ENCODE measurements around the gene G6PC3.
"Not testable (repeated sequence)": the region's sequence is repeated elsewhere in the genome, so short reads cannot be mapped to it uniquely, and the experiment has no call there.

The G6PC3 gene

DNA sequence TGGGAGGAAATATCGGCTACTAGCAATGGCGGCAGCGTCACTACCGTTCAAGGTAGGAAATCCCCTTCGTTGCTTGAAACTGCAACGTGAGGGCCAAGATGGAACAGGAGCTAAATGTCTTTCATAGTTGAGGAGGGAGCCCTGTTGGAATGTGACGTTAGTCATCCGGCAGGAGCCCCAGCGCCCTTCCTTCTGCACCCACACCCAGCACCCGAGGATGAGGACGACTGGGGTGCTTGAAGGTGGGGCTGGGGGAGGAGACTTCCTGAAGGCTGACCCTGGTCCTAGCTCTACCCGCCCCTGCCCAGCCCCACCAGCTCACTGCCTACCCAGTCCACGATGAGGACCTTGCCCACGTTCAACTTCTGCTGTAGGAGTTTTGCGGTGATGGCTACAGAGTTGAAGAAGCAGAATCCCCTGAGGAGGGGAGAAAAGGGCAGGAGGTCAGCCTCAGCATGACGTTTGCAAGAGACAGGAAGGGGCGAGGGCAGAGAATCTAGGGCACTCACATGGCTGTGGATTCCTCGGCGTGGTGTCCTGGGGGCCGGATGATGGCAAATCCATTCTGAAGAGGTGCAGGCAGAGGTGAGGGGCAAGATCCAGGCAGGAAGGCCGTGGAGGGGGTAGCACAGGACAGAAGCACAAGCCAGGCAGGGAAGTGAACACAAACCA, 11.9 kb downstream of the G6PC3 start:
- no peak for DNase-seq (ENCODE audit: low spot score)

DNA sequence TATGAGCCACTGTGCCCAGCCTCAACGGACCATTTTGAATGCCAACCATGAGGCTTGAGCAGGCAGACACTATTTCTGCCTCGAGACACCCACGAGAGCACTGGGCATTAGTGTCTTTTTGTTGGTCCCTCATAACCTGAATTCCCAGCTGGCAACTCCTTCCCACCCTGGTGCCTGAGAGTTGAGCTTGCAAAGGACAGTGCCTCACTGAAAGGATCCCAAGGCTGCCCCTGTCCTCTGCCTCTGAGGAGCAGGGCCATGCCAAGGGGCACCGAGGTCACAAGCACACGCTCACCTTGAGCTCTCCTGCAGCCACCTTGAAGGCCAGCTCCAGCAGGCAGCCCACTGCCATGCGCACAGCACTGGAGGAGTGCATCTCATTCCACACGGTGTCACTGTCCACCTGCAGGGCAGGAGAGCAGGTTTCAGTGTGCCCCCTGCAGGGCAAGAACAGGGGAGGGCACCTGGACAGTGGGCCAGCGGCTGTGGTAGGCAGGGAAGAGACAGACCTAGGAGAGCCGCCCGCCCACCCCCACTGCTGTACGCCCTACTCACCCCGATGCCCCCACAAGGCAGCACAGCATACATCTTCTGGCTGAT, 12.8 kb downstream of the G6PC3 start:
- DNase-seq (ENCODE audit: low spot score) = no peak

DNA sequence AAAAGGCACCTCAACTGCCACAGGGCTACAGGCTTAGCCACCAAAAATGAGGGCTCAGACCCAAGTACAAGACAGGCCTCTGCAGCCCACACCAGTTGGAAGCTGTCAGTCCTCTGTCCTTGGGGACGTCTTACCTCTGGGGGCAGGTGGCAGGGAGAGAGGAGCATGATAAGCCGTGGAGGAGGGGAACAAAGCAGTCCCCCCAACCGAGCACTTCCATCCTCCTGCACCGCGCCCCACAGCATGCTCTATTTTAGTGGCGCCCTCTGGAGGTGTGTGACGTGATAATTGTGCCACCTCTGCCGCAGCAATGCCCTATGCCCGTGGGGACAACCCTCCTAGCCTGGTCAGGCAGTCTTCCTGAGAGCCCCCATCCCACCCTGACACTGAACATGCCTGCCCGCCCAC, 13.6 kb downstream of the G6PC3 start:
- DNase-seq (ENCODE audit: low spot score) = no peak

DNA sequence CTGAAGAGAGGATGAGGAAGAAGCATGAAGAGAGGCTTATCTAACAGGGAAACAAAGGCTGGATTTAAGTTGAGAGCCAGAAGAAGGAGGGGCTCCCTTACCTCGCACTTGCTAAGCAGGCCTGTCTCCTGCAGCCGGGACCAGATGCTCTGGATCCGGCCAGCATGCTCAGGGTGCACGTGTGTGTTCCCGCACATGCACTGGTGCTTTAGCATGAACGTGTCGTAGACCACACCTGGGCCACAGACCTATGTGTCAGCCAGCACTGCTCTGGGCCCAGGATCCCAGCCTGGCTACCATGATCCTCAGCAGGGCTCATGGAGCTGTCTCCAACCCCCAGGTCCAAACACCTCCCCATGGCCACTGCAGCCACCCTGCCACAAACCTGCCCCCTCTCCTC, 14.4 kb downstream of the G6PC3 start:
- DNase-seq (ENCODE audit: low spot score) = no peak

DNA sequence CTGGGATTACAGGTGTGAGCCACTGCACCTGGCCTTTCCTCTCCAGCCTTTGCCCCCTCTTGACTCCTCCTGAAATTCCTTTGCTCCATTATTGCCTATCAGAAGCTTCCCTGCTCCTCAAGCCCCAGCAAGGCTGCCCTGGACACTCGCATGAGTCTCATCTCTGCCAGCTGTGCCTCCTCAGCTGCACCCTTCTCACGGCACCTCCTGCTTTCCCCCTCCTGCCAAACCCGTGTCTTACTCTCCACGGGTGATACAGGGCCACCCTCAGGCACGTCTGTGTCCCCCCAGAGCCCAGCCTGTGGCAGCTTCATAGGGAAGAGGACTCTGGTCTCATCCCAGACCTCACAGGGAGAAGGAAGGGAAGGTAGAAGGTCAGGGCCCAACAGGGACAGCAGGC, 15.4 kb downstream of the G6PC3 start:
- DNase-seq (ENCODE audit: low spot score) = no peak

DNA sequence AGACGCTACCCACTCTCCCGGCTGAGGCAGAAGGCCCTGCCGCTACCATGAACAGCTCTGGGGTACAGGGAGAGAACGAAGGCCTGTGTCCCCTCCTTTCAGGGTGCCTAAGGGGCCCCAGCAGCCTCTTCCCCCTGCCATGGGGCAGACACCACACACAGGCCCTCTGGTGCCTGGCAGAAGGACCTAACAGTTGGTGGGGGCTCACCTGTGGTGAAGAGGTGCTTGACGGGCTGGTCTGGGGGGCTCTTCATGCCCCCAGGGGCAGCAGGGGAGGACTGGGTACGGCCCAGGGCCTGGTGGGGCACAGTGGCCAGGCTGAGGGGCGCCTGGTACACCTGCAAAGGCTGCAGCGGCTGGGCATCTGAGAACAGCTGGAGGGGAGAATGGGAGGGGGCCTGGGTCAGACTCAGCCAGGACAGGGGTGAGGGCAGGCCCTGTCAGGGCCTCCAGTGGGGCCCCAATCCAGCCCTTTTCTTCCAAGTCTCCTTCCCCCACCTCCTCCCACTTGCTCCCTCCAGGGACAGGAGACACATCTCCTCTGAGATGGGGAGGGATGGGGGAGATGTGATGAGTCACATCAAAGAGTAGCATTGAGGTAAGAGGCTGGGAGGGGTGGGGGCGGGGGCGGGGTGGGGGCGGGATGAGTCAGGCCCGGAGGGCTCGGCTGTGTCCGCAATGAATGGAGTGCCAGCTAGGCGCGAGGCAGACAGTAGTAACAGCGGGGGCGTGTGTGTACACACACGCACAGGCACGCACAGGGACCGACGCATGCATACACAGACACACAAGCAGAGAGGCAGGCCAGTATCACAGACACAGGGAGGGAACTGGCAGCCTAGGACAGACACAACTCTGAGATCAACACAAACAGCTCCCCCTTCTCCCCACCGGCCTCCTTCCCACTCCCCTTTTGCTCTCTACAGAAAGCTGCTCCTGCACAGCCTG, 16.1 kb downstream of the G6PC3 start:
- DNase-seq (ENCODE audit: low spot score) = no peak

DNA sequence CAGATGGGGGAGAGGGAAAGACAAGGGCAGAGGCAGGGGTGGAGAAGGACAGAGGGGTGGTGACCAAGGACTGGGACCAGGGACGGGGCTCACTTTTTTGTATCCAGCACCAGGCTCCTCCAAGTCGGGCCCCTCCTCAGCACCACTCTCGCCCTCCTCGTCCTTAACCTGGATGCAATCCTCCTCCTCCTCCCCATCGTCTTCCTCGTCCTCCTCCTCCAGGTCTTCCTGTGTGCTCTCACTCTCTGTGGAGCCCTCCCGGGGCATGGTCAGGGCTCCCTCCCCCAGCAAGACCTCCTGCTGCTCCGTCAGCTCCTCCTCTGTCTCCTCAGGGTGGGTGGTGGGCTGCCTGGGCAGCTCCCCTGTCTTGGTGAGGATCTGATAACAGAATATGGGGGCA, 16.8 kb downstream of the G6PC3 start:
- DNase-seq (ENCODE audit: low spot score) = no peak

DNA sequence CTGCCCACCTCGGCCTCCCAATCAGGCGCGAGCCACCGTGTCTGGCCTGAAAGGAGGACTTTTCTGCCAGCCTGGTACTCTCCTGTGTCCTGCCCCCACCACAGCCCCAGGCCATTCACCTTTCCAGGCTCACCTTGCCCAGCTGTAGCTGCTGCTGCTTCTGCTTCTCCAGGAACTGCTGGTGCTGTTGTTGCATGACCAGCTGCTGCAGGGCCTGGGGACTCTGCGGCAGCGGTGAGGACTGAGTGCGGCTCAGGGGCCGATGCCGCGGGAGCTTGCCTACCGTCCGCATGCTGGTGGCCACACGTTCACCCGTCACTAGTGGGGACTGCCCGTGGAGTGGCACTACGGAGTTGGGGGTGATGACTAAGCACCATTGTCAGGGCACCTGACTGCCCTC, 17.7 kb downstream of the G6PC3 start:
- no peak for DNase-seq (ENCODE audit: low spot score)

DNA sequence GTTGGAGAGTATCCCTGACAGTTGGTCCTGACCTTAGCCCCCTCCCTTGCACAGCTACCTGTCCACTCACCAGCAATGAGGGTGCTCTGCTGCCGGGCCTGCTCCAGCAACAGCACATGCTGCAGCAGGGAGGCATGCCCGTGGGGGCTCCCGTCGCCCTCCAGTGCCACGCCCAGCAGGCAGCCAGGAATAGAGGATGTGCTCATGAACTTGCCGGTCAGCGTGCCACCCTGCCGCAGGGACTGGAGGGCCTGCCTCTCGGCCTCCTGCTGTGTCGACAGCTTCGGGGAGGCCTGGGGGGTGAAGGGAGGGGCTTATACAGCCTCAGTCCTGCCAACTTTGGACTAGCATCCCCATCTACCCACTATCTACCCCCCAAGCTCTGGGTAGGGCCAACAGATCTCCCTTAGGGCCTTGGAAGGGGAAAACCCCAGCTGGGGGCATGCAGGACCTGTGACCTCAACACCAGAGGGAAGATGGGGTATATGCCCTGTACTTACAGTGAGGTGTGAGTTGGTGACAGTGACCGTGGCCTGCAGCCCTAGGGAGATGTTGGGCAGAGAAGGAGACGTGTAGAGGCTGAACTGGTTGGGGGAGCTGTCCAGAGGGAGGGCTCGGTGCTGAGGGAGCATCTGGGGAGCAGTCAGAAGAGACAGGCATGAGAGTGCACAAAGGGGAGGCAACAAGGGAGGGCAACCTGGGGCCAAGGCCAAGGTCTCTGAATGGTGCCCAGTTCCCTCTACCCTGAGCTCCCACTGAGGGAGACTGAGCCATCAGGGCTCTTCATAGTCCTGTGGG, 20.9 kb downstream of the G6PC3 start:
- DNase-seq (ENCODE audit: low spot score) = no peak

DNA sequence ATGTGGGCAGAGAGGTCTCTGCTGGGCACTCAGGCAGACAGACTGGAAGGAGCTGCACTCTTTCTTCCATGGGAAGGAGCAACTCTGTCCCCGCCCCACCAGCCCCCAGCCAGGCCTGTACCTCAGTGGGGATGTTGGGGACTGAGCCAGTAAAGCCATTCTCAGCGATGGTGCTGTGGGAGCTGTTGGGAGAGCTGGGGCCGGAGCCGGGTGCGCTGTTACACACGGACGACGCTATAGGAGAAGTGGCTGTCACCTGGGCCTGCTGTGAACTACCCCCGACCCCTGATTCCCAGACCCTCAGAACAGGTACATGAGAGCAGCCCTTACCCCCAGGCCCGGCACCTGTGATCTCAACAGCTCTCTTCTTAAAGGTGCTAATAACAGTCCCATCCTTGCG, 21.5 kb downstream of the G6PC3 start:
- no peak for DNase-seq (ENCODE audit: low spot score)

DNA sequence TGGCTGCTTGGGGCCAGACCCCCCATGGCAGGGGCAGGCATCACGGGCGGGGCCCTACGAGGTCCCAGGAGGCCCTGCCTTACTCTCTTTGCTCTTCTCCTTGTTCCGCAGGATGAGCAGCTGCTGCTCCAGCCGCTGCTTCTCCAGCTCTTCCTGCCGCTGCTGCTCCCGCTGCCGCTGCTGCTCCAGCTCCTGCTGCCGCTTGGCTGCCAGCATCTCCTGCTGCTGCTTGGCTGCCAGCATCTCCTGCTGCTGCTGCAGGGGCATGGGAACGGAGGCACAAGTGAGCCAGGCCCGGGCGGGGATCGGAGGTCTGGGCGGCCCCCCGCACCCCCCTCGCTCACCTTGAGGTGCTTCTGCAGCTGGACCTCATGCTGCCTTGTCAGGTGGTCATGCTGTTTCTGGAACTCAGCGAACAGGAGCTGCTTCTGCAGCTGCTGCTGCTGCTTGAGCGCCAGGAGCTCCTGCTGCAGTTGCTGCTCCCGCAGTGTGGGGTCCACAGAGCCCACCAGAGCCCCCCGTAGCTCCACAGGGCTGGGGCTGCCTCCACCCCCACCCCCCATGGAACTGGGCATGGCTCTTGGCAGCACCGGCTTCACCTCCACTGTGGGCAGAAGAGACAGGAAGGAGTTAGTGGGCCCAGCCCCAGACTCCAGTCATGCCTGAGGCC, 22.8 kb downstream of the G6PC3 start:
- no peak for DNase-seq (ENCODE audit: low spot score)

DNA sequence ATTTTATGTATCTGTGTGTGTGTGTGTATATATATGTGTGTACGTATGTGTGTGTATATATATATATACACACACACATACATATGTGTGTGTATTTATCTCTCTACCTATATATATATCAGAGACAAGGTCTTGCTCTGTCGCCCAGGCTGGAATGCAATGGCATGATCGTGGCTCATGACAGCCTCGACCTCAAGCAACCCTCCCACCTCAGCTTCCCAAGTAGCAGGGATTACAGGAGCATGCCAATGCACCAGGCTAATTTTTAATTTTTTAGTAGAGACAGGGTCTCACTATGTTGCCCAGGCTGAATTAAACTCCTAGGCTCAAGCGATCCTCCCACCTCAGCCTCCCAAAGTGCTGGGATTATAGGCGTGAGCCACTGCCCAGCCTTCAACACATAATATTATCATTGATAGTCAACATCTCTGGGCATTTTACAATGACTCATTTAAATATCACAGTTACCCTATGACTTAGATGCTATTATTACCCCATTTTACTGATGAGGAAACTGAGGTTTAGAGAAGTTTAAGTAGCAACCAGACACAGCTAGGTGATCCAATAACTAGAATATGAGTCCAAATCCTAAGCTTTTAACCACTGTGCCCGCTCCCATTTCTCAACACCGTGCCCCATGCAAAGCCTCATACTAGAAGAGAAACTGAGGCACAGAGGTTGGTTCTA, 24.3 kb downstream of the G6PC3 start:
- no peak for DNase-seq (ENCODE audit: low spot score)

DNA sequence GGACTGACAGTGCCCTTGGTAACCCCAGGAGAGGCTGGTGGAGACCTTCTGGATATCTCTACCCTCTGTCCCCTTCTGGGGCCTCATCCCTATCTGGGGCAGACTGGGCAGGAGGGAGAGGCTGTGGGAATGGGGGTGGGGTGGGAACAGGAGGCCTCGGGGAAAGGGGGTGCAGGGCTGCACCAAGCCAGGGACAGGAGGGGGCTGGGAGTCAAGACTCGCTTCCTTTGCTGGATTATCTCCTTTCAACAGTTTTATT, 24.8 kb downstream of the G6PC3 start:
- no peak for DNase-seq (ENCODE audit: low spot score)

DNA sequence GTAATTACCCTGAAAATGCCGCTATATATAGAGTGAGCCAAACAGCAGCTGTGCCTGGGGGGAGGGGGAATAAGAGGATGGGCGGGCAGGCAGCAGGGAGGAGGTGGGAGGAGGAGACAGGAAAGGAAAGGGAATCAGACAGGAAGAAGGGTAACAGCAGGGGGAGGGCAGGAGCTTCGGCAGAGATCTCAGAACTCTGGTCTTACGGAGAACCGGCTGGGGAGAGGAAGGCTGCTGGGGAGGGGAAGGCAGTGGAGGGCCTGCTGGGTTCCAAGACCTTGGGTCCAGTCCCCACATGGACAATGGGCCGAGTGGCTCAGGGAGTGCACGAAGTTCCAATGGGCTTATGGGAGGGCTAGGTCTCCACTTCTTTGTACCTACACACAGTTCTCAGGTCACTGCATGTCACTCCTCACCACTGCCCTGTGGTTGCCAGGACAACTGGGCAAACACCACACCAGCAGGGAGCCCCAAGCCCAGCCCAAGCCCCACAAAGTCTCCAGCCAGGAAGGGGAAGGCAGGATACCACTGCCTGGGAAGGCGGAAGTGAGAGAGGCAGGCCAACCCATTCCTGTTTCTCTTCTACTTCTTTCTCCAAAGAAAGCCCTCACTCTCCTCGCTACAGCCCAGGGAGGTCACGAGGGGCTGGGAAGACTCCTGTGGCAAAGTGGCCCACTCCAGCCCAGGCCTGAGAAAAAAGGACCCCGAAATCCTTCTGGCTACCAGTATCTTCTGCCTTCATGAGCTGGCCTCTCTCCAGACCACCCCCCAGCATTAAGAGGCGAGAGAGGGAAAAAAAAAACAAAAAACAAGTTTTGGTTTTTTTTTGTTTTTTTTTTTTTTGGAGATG, 25.3 kb downstream of the G6PC3 start:
- DNase-seq (ENCODE audit: low spot score) = peak; percentile 69

DNA sequence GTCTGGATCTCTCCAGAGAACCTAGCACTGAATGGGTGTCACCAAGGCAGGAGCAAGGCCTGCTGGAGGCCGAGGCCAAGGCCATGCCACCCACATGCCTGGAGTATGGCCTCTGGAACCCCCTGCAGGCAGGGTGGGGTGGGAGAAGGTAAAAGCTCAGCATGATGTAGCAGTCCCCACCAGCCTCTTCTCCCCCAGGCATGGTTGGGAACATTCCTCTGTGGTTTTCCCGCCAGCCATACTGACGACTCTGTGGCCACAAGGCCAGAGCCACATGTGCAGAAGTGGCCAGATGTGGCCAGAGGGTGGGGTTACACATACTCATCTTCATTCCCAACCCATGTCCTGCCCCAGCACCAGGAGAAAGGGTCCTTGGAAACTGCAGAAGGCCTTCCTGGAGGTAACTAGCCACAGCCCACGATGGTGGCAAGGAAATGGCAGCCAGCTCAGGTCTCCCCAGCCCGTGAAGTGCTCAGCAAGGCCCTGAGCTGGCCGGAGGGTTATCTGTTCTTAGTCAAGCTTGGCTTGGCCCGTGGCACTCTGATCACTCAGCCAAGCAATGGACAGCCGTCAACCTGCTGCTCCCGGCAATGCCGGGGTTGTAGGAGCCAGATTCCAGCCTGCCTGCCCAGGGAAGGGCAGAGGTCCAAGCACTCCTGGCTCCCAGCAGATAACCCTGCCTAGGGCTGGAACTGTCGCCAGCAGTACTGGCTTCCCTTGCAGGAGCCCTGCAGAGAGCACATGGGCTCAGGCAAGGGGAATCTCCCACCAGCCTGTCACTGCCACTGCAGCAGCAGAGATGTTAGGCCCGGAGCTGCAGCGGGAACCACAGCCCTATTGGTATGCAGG, 26.8 kb downstream of the G6PC3 start:
- DNase-seq (ENCODE audit: low spot score) = peak; percentile 26

DNA sequence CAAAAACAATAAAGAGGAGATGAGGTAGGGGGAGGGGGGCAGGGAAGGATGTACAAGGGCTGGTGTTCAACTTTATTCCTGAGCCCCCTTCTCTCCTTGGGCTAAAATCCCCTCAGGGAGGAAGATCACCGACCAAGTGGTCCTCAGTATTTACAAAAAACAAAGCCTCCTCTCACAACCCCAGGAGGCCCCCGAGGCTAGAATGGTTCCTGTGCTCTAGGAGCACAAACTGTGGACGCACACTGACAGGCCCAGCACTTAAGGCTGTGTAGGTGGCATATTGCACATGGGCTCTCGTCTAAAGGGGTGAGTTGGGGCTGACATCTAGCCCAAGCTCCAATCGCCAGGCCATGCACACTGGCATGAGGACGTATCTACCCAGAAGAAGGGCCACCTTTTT, 31.3 kb downstream of the G6PC3 start:
- not testable (repeated sequence) for DNase-seq (ENCODE audit: low spot score)

DNA sequence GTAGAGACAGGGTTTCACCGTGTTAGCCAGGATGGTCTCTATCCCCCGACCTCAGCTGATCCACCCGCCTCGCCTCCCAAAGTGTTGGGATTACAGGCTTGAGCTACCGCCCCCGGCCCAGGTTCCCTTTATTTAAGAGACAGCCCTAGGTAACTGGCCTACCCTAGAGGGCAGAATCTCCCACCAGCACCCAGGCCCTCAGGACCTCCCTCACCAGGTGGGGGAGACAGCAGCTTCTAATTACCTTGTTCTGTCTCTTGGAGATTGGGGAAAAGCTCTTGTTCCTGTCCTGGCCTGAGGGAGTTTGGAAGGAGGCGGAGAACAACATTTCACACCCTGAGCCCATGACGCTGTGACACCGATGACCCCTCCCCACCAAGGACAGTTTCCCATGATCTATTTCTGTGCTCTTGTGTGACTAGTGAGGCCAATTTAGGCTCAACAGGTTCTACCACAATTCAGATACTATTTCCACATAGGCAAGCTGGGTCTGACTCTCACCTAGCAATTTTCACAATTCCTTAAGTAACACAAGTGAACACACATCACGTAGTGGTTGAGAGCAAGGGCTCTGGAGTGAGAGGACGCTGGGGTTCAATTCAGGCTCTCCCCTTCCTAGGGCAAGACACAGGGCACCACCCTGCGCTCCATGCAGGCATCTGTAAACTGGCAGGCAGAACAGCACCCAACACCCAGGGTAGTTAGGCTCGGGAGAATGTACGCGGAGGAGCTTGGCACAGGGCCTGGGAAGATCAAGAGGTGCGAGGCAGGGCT, 32.5 kb downstream of the G6PC3 start:
- DNase-seq (ENCODE audit: low spot score) = no peak

DNA sequence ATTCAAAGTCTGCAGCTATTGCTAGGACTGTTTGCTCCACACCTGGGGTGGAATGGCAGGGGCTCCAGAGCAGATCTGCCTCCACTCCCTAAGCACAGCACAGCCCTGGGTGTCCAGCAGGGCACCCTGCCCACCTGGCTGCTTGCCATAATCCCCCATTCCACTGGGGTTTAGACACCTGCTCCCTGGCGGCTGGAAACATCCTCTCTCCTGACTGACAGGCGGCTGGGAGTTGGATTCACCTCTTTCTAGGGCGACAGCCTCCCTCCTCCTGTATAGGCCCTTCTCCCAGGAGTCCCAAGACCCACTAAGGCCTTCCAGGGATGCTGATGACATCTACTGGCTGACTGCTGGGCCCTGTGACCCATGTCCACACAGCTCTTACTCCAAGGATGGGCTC, 34.9 kb downstream of the G6PC3 start:
- no peak for DNase-seq (ENCODE audit: low spot score)

DNA sequence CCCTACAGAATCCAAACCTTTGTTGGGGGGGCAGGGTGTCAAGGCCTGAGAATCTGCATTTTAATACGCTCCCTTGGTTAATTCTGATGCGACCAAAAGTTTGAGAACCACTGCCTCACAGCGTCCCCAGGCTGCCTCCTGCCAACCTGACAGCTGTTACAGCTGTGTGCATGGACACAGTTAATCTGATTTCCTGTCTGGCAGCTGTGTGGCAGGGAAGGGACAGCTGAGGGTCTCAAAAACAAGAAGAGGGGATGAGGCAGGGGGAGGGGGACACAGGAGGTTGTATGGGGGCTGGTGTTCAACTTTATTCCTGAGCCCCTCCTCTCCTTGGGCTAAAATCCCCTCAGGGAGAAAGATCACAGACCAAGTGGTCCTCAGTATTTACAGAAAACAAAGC, 35.4 kb downstream of the G6PC3 start:
- DNase-seq (ENCODE audit: low spot score) = no peak
